K562 (cell line): Measurements from ENCODE around the gene NUP62. TPM values are rescaled to one million over a fixed set of nuclear protein-coding genes. Genes with fewer than 3 reads are reported as not detected.

Experiments used
- ATAC-seq: fragments of 200-7000 bp; cut with Tn5 transposase; 3 replicates; pipeline ENCODE4 v1.9.1; 2020; ENCODE audit warnings: moderate library complexity
- BruUV-seq: library from RNA; stranded (reverse); fragments of 400-500 nt; replicated peaks from 2 replicates; lab custom pipeline; 2021; lab: Mats Ljungman, UMichigan
- CTCF ChIA-PET: fragments of 300-600 bp; formaldehyde crosslinking; extraction: SDS; loops from one replicate; lab custom pipeline; 2021; ENCODE audit warnings: low intra/inter-chr PET ratio; lab: Yijun Ruan, JAX
- POLR2A ChIA-PET: fragments of 300-600, 350-650 bp; sonication (Branson Sonifier 250); formaldehyde crosslinking; extraction: SDS; loops from one replicate; lab custom pipeline; 2021; ENCODE audit warnings: antibody characterized with exemption, inconsistent platforms; lab: Yijun Ruan, JAX
- DNase-seq, 4 experiments: peaks; one replicate each; pipeline versions ENCODE4 v3.0.0 to v3.0.0-alpha.2; 2011 to 2018; ENCODE audit warnings: low spot score in 3 of 4, mixed read lengths in 3 of 4; ENCODE audit errors: extremely low read depth in 1 of 4
- FAIRE-seq: peaks from 2 replicates; lab custom pipeline; 2011; peaks lifted over from hg19 to GRCh38; lab: Jason Lieb, UNC
- H2AFZ ChIP-seq: 2 replicates; pipeline ENCODE4 v1.6.0; 2011; ENCODE audit warnings: low read depth, low read length, control low read depth, inconsistent platforms
- H3K27ac ChIP-seq: fragments of 200-600 bp; 3 replicates; pipeline ENCODE4 v1.8.0; 2011; ENCODE audit warnings: low read depth, mild to moderate bottlenecking, control low read depth, inconsistent platforms, low read length, moderate library complexity, mixed read lengths; ENCODE audit errors: extremely low read depth
- H3K27me3 ChIP-seq, 2 experiments: fragments of 300-600 bp in 1 of 2; 2 replicates in 1 of 2; 3 replicates in 1 of 2; pipeline versions ENCODE4 v1.6.0 to v1.8.0; 2011; ENCODE audit warnings: inconsistent platforms in 2 of 2, low read length in 2 of 2, mild to moderate bottlenecking in 1 of 2, mixed read lengths in 1 of 2, moderate library complexity in 1 of 2; ENCODE audit not compliant: control insufficient read depth in 2 of 2, insufficient read depth in 2 of 2
- H3K36me3 ChIP-seq: fragments of 300-600 bp; 3 replicates; pipeline ENCODE4 v1.8.0; 2011; ENCODE audit warnings: mild to moderate bottlenecking, low read length, inconsistent platforms; ENCODE audit not compliant: control insufficient read depth, insufficient read depth
- H3K4me1 ChIP-seq, 2 experiments: fragments of 200-600 bp in 1 of 2; replicated peaks in 1 of 2; 2 replicates in 1 of 2; 3 replicates in 1 of 2; pipeline versions ENCODE4 v1.5.1 to v1.8.0; 2011; ENCODE audit warnings: inconsistent platforms in 2 of 2, low read length in 2 of 2, mild to moderate bottlenecking in 1 of 2, mixed read lengths in 1 of 2, moderate library complexity in 1 of 2; ENCODE audit not compliant: control insufficient read depth in 2 of 2, insufficient read depth in 2 of 2
- H3K4me2 ChIP-seq: 2 replicates; pipeline ENCODE4 v1.6.1; 2011; ENCODE audit warnings: low read length, control low read depth, inconsistent platforms, mixed read lengths; ENCODE audit not compliant: insufficient read depth
- H3K4me3 ChIP-seq: fragments of 200-600 bp; sonication (generic), shearing (Covaris generic); 2 replicates; pipeline ENCODE4 v1.5.1; 2016; ENCODE audit warnings: control low read depth, inconsistent platforms
- H3K79me2 ChIP-seq: fragments of 200-600 bp; 3 replicates; pipeline ENCODE4 v1.8.0; 2011; ENCODE audit warnings: low read length, inconsistent platforms; ENCODE audit not compliant: control insufficient read depth, insufficient read depth
- H3K9ac ChIP-seq, 2 experiments: 2 replicates each; pipeline versions ENCODE4 v1.6.0 to v1.6.1; 2011; ENCODE audit warnings: low read depth in 2 of 2, low read length in 2 of 2, control low read depth in 1 of 2, inconsistent platforms in 1 of 2, mild to moderate bottlenecking in 1 of 2, mixed read lengths in 1 of 2; ENCODE audit not compliant: insufficient read depth in 1 of 2
- H3K9me1 ChIP-seq: one replicate; pipeline ENCODE4 v1.6.0; 2011; ENCODE audit warnings: inconsistent platforms, mild to moderate bottlenecking, low read length, moderate library complexity; ENCODE audit not compliant: control insufficient read depth, insufficient read depth
- H3K9me3 ChIP-seq: replicated peaks from 2 replicates; pipeline ENCODE4 v1.5.1; 2011; ENCODE audit warnings: low read depth, low read length, inconsistent platforms; ENCODE audit not compliant: control insufficient read depth, insufficient read depth
- H4K20me1 ChIP-seq: replicated peaks from 2 replicates; pipeline ENCODE4 v1.6.1; 2011; ENCODE audit warnings: low read length, inconsistent platforms, mixed read lengths; ENCODE audit not compliant: control insufficient read depth, insufficient read depth
- C11orf30 ChIP-seq: fragments of 450-650 bp; IDR thresholded peaks from 2 replicates; pipeline ENCODE4 v1.6.1; 2016; ENCODE audit warnings: low read depth, mild to moderate bottlenecking
- CGGBP1 ChIP-seq: fragments of 250-450 bp; sonication (Bioruptor Pico); IDR thresholded peaks from 2 replicates; pipeline ENCODE4 v1.9.0; 2021; ENCODE audit warnings: mild to moderate bottlenecking
- CHCHD3 ChIP-seq: fragments of 250-450 bp; sonication (Bioruptor Pico); IDR thresholded peaks from 2 replicates; pipeline ENCODE4 v2.1.2; 2022; ENCODE audit warnings: mild to moderate bottlenecking
- MAZ ChIP-seq, 2 experiments: fragments of 450-650 bp in 1 of 2; sonication (generic) in 1 of 2; formaldehyde crosslinking; IDR thresholded peaks in 1 of 2; conservative IDR thresholded peaks in 1 of 2; 2 replicates each; pipeline versions ENCODE4 v1.4.0 to v1.5.0; 2020; ENCODE audit warnings: mild to moderate bottlenecking in 1 of 2, missing genetic modification reagents in 1 of 2
- MTA1 ChIP-seq: fragments of 450-650 bp; IDR thresholded peaks from 2 replicates; pipeline ENCODE4 v1.6.1; 2017; ENCODE audit warnings: borderline replicate concordance
- NR2C2 ChIP-seq, 2 experiments: fragments of 200-800 bp in 1 of 2; sonication (Bioruptor generic) in 1 of 2; sonication (generic) in 1 of 2; formaldehyde crosslinking in 1 of 2; IDR thresholded peaks; 2 replicates each; pipeline versions ENCODE4 v1.6.1 to v1.8.0; 2016 to 2022; ENCODE audit warnings: mild to moderate bottlenecking in 1 of 2, missing compliant biosample characterization in 1 of 2, missing genetic modification characterization in 1 of 2, missing genetic modification reagents in 1 of 2
- POLR2A ChIP-seq: fragments of 450-650 bp; conservative IDR thresholded peaks from 2 replicates; pipeline ENCODE4 v1.6.1; 2016
- POLR2AphosphoS2 ChIP-seq: IDR thresholded peaks from 2 replicates; pipeline ENCODE4 v1.6.1; 2012; ENCODE audit warnings: low read length, improper control_type of control experiment
- RB1 ChIP-seq: fragments of 450-650 bp; IDR thresholded peaks from 2 replicates; pipeline ENCODE4 v1.6.1; 2017; ENCODE audit warnings: low read depth, mild to moderate bottlenecking
- SAP30 ChIP-seq: fragments of 200-600 bp; sonication (generic); IDR thresholded peaks from 2 replicates; pipeline ENCODE4 v1.6.1; 2012; ENCODE audit warnings: borderline replicate concordance, low read depth, mild to moderate bottlenecking, moderate library complexity, low read length, control low read depth, inconsistent platforms; ENCODE audit not compliant: insufficient read depth, poor library complexity, severe bottlenecking
- SIX5 ChIP-seq, 2 experiments: IDR thresholded peaks; 2 replicates each; pipeline ENCODE4 v1.6.1; 2011; ENCODE audit warnings: low read length in 2 of 2, borderline replicate concordance in 1 of 2, low read depth in 1 of 2, mild to moderate bottlenecking in 1 of 2, moderate library complexity in 1 of 2; ENCODE audit not compliant: insufficient read depth in 1 of 2
- SMARCB1 ChIP-seq: IDR thresholded peaks from 2 replicates; pipeline ENCODE4 v1.6.1; 2011; ENCODE audit warnings: improper control_type of control experiment, low read depth; ENCODE audit not compliant: insufficient read length
- ZHX1 ChIP-seq: fragments of 150-350 bp; conservative IDR thresholded peaks from 2 replicates; pipeline ENCODE4 v1.6.1; 2014; ENCODE audit warnings: low read length
- ZNF830 ChIP-seq: fragments of 250-450 bp; sonication (Bioruptor Pico); IDR thresholded peaks from 2 replicates; pipeline ENCODE4 v1.5.0; 2021; ENCODE audit warnings: mild to moderate bottlenecking
- ZSCAN32 ChIP-seq: fragments of 450-650 bp; formaldehyde crosslinking; IDR thresholded peaks from 2 replicates; pipeline ENCODE4 v1.4.0; 2020; ENCODE audit warnings: mild to moderate bottlenecking, moderate library complexity
- WGBS: fragments of 100-300 bp; shearing (Covaris generic); methylation state at CpG from one replicate; pipeline ENCODE4 v1.1.6; 2016; ENCODE audit warnings: low coverage, mixed read lengths; ENCODE audit not compliant: insufficient coverage; ENCODE audit errors: missing lambda C conversion rate; 5-methylcytosine and 5-hydroxymethylcytosine counted together
- in situ Hi-C: fragments of 300-500 bp; cut with MboI; formaldehyde crosslinking; loops from 4 replicates; pipeline ENCODE4 v1.15.0; 2018; ENCODE audit warnings: inconsistent platforms, mixed read lengths
- intact Hi-C: fragments of 100-400 bp; cut with micrococcal nuclease; formaldehyde crosslinking; loops from 2 replicates; pipeline ENCODE4 v1.14.2; 2022
- polyA plus RNA-seq, 8 experiments: library from polyadenylated mRNA; depleted of rRNA in 4 of 8; stranded (reverse) in 5 of 8; unstranded in 3 of 8; fragments of >200 nt; fragmentation: Nextera tagmentation in 2 of 8; fragmentation: Illumina TruSeq in 1 of 8; extraction: Ambion mirVana in 2 of 8; extraction: Trizol in 1 of 8; gene quantifications; 2 replicates each; pipeline versions ENCODE4 v1.2.1 to v1.2.3, GENCODE V29; 2011 to 2014; ENCODE audit warnings: inconsistent platforms in 1 of 8, missing spikeins in 1 of 8
- total RNA-seq, 7 experiments: library from RNA; depleted of rRNA in 6 of 7; stranded (reverse); fragments of >200 nt in 6 of 7; fragmentation: Illumina TruSeq in 2 of 7; extraction: Trizol in 2 of 7; gene quantifications; 2 replicates each; pipeline versions ENCODE4 v1.2.1 to v1.2.3, GENCODE V29; 2011 to 2021; ENCODE audit warnings: low replicate concordance in 1 of 7
- TF ChIP-seq, protein P1 (sequence below), 3 experiments: fragments of 200-800 bp in 1 of 3; sonication (Bioruptor generic) in 1 of 3; sonication (generic) in 1 of 3; formaldehyde crosslinking in 1 of 3; IDR thresholded peaks; 2 replicates each; pipeline versions ENCODE4 v1.6.1 to v1.8.0; 2016 to 2022; ENCODE audit warnings: mild to moderate bottlenecking in 2 of 3, missing compliant biosample characterization in 2 of 3, missing genetic modification characterization in 2 of 3, missing genetic modification reagents in 1 of 3

NUP62 gene
- total and polyA plus RNA-seq, 9 of the 15 experiments (the other 6 are each of a cell fraction or from before 2014, with no cell fraction given) = 16.9 to 109 (median 66.0) TPM

DNA sequence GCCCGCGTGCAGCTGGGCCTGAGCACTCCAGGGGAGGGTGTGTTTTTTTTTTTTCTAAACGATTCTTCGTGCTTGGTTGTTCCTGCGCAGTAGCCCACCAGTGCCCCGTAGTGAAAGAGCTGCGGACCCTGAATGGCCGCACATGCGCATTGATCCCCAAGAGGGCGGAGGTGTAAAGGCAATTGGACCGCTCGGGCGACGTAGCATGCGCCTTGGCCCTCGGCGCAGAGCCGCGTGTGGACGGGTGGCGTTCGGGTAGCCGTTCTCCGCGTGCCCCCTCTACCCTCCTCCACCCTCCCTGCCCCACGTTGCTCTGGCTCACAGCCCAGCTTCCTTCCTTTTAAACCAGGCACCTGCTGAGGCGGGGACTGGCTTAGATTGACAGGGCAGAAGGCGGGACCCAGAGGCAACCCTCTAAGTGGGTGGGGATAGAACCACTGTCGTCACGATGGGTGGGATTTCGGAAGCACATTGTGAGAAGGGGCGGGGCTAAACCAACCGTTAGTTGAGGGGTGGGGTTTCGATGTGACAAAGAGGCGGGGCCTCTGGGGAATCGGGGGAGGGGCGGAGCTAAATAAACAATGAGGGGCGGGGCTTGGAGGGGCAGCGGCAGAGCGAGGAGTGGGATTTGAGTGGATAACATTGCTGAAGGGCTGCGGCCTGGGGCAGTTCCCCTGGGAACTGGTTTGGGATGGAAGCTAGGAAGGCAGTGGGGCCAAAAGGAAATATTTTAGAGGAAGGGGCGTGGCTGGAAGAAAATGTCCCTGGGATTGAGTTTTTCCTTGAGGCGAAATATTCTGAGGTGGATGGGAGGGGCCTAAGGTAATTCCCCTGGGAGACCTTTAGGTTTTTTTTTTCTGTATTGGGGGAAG is 543 bp upstream of the NUP62 start:
- intact Hi-C loops = loop anchor here (5.0 kb wide), 1 partner anchor 63 kb away; the partner anchor contains the start of gene PNKP
- Histone ChIP-seq H3K9me1 (peaks cover 5% of the 10 kb centered on the region), H3K4me1 (peaks cover 28 to 51% of the 10 kb centered on the region in 2 experiments), H3K27me3 (no peaks in the 10 kb centered on the region), H3K36me3 (peaks cover 42% of the 10 kb centered on the region), H4K20me1 (peaks cover 12% of the 10 kb centered on the region), H3K9ac (peak overlapping the region; percentile 94 to 98), H3K9me3 (no peaks in the 10 kb centered on the region), H3K27ac (peak overlapping the region; percentile 92), H3K4me2 (peak overlapping the region; percentile 97), H3K79me2 (peaks cover 63% of the 10 kb centered on the region), H3K4me3 (peak overlapping the region; percentile 55), H2AFZ (peak overlapping the region; percentile 93)
- FAIRE-seq (peak; percentile 96), ATAC-seq (peak; percentile 71), DNase-seq (peak; percentile 90 to 97 (median 94))
- under 1% methylated on average over 36 of the region's 43 CpGs for WGBS
- in situ Hi-C loops = loop anchor here (10.0 kb wide), 1 partner anchor 165 kb away; no protein-coding TSS in a partner anchor
- BruUV-seq = no TSS peak
- ChIA-PET CTCF (no interaction called here), POLR2A (interaction anchor here (0.6 to 6.4 kb wide), 21 partner anchors 8 to 610 kb away, joined by 3 to 105 read pairs (median 4); partner anchors contain the start of genes AKT1S1 and TBC1D17)
- TF ChIP-seq SAP30 (peak; percentile 40), C11orf30 (no peak), MTA1 (no peak), SMARCB1 (no peak), ZSCAN32 (CRISPR knock-in tag) (0 out of 2 replicates have a peak, but pooled peaks have one; percentile 43), SIX5 (IDR thresholded peaks at IDR 0.05; ENCODE audit: borderline replicate concordance in 1 of 2, insufficient read depth in 1 of 2, low read depth in 1 of 2, low read length in 2 of 2) (no peak), CGGBP1 (CRISPR knock-in tag) (0 out of 2 replicates have a peak, but pooled peaks have one; percentile 66), NR2C2 (CRISPR knock-in tag; IDR thresholded peaks at IDR 0.05) (no peak), NR2C2 (tag; IDR thresholded peaks at IDR 0.05) (peak; percentile 33), POLR2AphosphoS2 (peak; percentile 35; the same call in 1 of the 2 replicates), CHCHD3 (CRISPR knock-in tag) (no peak), ZNF830 (CRISPR knock-in tag) (peak; percentile 96; the same call in 1 of the 2 replicates), ZHX1 (no peak), POLR2A (peak; percentile 97), RB1 (peak; percentile 37), MAZ (CRISPR knock-in tag; conservative IDR thresholded peaks at IDR 0.05 in 1 of 2, IDR thresholded peaks at IDR 0.05 in 1 of 2) (peak in 1 of 2 experiments; percentile 45; a peak in 2 of 4 replicates)
- TF ChIP-seq, protein P1, sequence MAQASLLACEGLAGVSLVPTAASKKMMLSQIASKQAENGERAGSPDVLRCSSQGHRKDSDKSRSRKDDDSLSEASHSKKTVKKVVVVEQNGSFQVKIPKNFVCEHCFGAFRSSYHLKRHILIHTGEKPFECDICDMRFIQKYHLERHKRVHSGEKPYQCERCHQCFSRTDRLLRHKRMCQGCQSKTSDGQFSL (CRISPR knock-in tag; IDR thresholded peaks at IDR 0.05) = no peak; the same call in 1 of the 2 replicates
- TF ChIP-seq, protein P1 (tag; IDR thresholded peaks at IDR 0.05) = no peak
